Pulmonary artery endothelial cell (primary cell): ENCODE measurements around the gene ALDH1L1. TPM values are rescaled to one million over a fixed set of nuclear protein-coding genes. Genes with fewer than 3 reads are reported as not detected.
A peak's percentile ranks its signal among the peaks of the same experiment; 100 is the strongest.

Experiments used
- DNase-seq: peaks from one replicate; pipeline ENCODE4 v3.0.0-alpha.2; 2011; ENCODE audit warnings: low read depth, low spot score
- total RNA-seq: library from RNA; depleted of rRNA; stranded (reverse); fragments of >200 nt; gene quantifications from 2 replicates; pipeline ENCODE4 v1.2.3, GENCODE V29; 2014

ALDH1L1 gene
- total RNA-seq = not detected in 2 replicates

- no peak for DNase-seq
These were observed at the start of gene ALDH1L1 for GRCh38 chr3:126180477-126181397. ALDH1L1 (minus strand) TSS chr3:126180586; CDS start chr3:126160979, 19,607 bp downstream.

GRCh38 chr3:126226374-126226773, 46.0 kb upstream of the ALDH1L1 start:
- DNase-seq = no peak

- no peak for DNase-seq
These were observed 36.0 kb upstream of the ALDH1L1 start for GRCh38 chr3:126216416-126216815.

GRCh38 chr3:126213379-126214028, 33.1 kb upstream of the ALDH1L1 start:
- DNase-seq = no peak

GRCh38 chr3:126212620-126213378, 32.4 kb upstream of the ALDH1L1 start:
- no peak for DNase-seq

- no peak for DNase-seq
These were observed 31.8 kb upstream of the ALDH1L1 start for GRCh38 chr3:126212250-126212619.

GRCh38 chr3:126211569-126211968, 31.2 kb upstream of the ALDH1L1 start:
- no peak for DNase-seq

GRCh38 chr3:126210606-126211005, 30.2 kb upstream of the ALDH1L1 start:
- DNase-seq = no peak

- no peak for DNase-seq
These were observed 29.4 kb upstream of the ALDH1L1 start for GRCh38 chr3:126209741-126210140.

GRCh38 chr3:126208606-126209256, 28.3 kb upstream of the ALDH1L1 start:
- peak; percentile 24 for DNase-seq

GRCh38 chr3:126208182-126208581, 27.8 kb upstream of the ALDH1L1 start:
- DNase-seq = no peak

GRCh38 chr3:126207166-126207565, 26.8 kb upstream of the ALDH1L1 start:
- no peak for DNase-seq

GRCh38 chr3:126205717-126206655, 25.6 kb upstream of the ALDH1L1 start:
- DNase-seq = no peak

GRCh38 chr3:126202680-126203079, 22.3 kb upstream of the ALDH1L1 start:
- no peak for DNase-seq

GRCh38 chr3:126202276-126202675, 21.9 kb upstream of the ALDH1L1 start:
- DNase-seq = no peak

- no peak for DNase-seq
These were observed 20.8 kb upstream of the ALDH1L1 start for GRCh38 chr3:126201168-126201567.

GRCh38 chr3:126200534-126200933, 20.1 kb upstream of the ALDH1L1 start:
- no peak for DNase-seq

GRCh38 chr3:126199256-126199655, 18.9 kb upstream of the ALDH1L1 start:
- no peak for DNase-seq

- no peak for DNase-seq
These were observed 17.6 kb upstream of the ALDH1L1 start for GRCh38 chr3:126197854-126198584.

- no peak for DNase-seq
These were observed 17.0 kb upstream of the ALDH1L1 start for GRCh38 chr3:126197343-126197742.
